ENCODE measurements around the gene TMEM121.
"Not testable (repeated sequence)": the region's sequence is repeated elsewhere in the genome, so short reads cannot be mapped to it uniquely, and the experiment has no call there.

The TMEM121 gene

DNA sequence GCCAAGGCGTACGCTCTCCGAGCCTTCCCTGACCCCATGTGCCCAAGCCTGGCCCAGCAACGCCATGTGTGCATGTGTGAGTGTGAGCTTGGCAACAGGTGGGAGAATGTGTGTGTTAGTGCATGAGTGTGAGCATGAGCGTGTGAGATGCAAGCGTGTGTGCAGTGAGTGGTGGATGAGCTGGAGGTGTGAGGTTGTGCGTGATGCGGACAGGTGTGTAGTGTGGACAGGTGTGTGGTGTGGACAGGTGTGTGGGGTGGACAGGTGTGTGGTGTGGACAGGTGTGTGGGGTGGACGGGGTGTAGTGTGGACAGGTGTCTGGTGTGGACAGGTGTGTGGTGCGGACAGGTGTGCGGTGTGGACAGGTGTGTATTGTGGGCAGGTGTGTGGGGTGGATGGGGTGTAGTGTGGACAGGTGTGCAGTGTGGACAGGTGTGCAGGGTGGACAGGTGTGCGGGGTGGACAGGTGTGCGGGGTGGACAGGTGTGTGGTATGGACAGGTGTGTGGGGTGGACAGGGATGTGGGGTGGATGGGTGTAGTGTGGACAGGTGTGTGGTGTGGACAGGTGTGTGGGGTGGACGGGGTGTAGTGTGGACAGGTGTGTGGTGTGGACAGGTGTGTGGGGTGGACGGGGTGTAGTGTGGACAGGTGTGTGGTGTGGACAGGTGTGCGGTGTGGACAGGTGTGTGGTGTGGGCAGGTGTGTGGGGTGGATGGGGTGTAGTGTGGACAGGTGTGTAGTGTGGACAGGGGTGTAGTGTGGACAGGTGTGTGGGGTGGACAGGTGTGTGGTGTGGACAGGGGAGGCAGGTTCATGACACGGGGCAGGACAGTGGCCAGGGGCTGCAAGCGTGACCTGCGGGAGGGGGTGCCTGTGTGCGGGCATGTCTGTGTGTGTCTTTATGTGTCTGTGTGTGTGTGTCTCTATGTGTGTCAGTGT is 41.1 kb downstream of the TMEM121 start:
- H3F3A ChIP-seq (ENCODE audit: insufficient read depth): peaks cover 40% of the 10 kb centered on the region
- H3K4me2 ChIP-seq (ENCODE audit: low read depth, low read length, poor library complexity, severe bottlenecking): peak overlapping the region; percentile 20
- not testable (repeated sequence) for H4K20me1 ChIP-seq (ENCODE audit: low read depth, low read length); H3K9me3 ChIP-seq (ENCODE audit: insufficient read depth, low read length); H3K4me3 ChIP-seq (ENCODE audit: insufficient read depth, low read length, poor library complexity, severe bottlenecking); H2AFZ ChIP-seq (ENCODE audit: low read depth, low read length, severe bottlenecking); H3K36me3 ChIP-seq (ENCODE audit: low read length); H3K27me3 ChIP-seq (ENCODE audit: low read length); H3K9me2 ChIP-seq (replicated peaks; ENCODE audit: insufficient read depth, low read length)
- peak overlapping the region; percentile 97 for H3K27ac ChIP-seq (ENCODE audit: low read depth, low read length)
- peaks cover 19% of the 10 kb centered on the region; the same call in 1 of the 2 replicates for H3K79me2 ChIP-seq (ENCODE audit: insufficient read depth, low read length)
- peak overlapping the region; percentile 54; the same call in 1 of the 2 replicates for H3K9ac ChIP-seq (ENCODE audit: low read length)

DNA sequence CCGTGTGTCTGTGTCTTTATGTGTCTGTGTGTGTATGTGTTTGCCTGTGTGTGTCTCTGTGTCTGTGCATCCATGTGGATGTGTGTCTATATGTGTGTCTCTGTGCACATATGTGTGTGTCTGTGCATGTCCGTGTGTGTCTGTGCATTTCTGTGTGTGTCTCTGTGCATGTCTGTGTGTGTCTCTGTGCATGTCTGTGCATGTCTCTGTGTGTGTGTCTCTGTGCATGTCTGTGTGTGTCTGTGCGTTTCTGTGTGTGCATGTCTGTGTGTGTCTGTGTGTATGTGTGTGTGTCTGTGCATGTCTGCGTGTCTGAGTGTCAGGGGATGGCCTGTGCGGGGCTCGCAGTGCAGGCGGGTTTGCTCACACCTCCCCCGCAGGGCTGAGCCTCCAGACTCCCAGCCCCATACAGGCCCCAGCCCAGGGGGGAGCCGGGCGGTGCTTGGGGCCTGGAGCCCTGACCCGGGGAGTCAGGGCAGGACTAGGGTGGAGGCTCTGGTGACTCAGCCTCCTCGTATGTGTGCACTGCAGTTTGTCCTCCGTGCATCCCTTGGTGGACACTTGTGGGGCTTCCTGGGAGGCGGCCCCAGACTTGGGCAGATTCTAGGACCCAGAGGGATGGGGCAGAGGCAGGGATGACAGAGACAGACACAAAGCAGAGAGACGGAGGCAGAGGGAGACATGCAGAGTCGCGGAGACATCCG is 41.9 kb downstream of the TMEM121 start:
- H3K79me2 ChIP-seq (ENCODE audit: insufficient read depth, low read length): peaks cover 17% of the 10 kb centered on the region
- not testable (repeated sequence) for H3K36me3 ChIP-seq (ENCODE audit: low read length); H3K4me3 ChIP-seq (ENCODE audit: insufficient read depth, low read length, poor library complexity, severe bottlenecking); H3K9me2 ChIP-seq (replicated peaks; ENCODE audit: insufficient read depth, low read length); H3K27me3 ChIP-seq (ENCODE audit: low read length); H4K20me1 ChIP-seq (ENCODE audit: low read depth, low read length); H2AFZ ChIP-seq (ENCODE audit: low read depth, low read length, severe bottlenecking); H3K9me3 ChIP-seq (ENCODE audit: insufficient read depth, low read length)
- H3K9ac ChIP-seq (ENCODE audit: low read length): peak overlapping the region; percentile 54
- peaks cover 43% of the 10 kb centered on the region for H3F3A ChIP-seq (ENCODE audit: insufficient read depth)
- peak overlapping the region; percentile 60 for H3K4me2 ChIP-seq (ENCODE audit: low read depth, low read length, poor library complexity, severe bottlenecking)
- peak overlapping the region; percentile 97 for H3K27ac ChIP-seq (ENCODE audit: low read depth, low read length)

DNA sequence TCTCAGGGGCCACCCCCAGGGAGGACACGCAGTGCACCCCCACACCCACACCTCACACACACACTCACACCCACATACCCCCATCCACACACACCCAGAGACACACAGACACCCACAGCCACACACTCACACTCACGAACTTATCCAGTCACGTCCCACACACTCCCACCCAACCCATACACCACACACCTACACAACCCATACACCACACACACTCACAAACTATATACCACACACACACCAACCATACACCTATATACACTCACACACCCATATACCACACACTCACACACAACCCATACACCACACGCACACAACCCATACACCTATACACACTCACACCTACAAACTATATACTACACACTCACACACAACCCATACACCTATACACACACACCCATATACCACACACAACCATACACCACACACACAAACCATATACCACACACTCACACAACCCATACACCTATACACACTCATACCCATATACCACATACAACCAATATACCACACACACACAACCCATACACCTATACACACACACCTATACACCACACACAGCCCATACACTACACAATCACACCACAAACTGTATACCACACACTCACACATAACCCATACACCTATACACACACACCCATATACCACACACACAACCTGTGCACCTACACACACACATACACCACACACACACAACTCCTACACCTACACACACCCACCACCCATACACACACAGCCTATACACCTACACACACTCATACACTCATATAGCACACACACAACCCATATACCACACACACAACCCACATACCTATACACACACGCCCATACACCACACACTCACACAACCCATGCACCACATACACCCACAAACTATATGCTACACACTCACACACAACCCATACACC is 42.7 kb downstream of the TMEM121 start:
- no peak overlapping the region for H3K4me3 ChIP-seq (ENCODE audit: insufficient read depth, low read length, poor library complexity, severe bottlenecking)
- H3K27me3 ChIP-seq (ENCODE audit: low read length): no peaks in the 10 kb centered on the region
- H4K20me1 ChIP-seq (ENCODE audit: low read depth, low read length): no peaks in the 10 kb centered on the region
- H3K9me2 ChIP-seq (replicated peaks; ENCODE audit: insufficient read depth, low read length): no peaks in the 10 kb centered on the region
- peak overlapping the region; percentile 54 for H3K9ac ChIP-seq (ENCODE audit: low read length)
- H3K4me2 ChIP-seq (ENCODE audit: low read depth, low read length, poor library complexity, severe bottlenecking): peak overlapping the region; percentile 60
- H3K79me2 ChIP-seq (ENCODE audit: insufficient read depth, low read length): peaks cover 14% of the 10 kb centered on the region
- H3K9me3 ChIP-seq (ENCODE audit: insufficient read depth, low read length): peaks cover 7% of the 10 kb centered on the region; the same call in 1 of the 2 replicates
- peak overlapping the region; percentile 97 for H3K27ac ChIP-seq (ENCODE audit: low read depth, low read length)
- peaks cover 45% of the 10 kb centered on the region for H3F3A ChIP-seq (ENCODE audit: insufficient read depth)
- H2AFZ ChIP-seq (ENCODE audit: low read depth, low read length, severe bottlenecking): no peak overlapping the region
- H3K36me3 ChIP-seq (ENCODE audit: low read length): no peaks in the 10 kb centered on the region
- TF ChIP-seq, protein P1, sequence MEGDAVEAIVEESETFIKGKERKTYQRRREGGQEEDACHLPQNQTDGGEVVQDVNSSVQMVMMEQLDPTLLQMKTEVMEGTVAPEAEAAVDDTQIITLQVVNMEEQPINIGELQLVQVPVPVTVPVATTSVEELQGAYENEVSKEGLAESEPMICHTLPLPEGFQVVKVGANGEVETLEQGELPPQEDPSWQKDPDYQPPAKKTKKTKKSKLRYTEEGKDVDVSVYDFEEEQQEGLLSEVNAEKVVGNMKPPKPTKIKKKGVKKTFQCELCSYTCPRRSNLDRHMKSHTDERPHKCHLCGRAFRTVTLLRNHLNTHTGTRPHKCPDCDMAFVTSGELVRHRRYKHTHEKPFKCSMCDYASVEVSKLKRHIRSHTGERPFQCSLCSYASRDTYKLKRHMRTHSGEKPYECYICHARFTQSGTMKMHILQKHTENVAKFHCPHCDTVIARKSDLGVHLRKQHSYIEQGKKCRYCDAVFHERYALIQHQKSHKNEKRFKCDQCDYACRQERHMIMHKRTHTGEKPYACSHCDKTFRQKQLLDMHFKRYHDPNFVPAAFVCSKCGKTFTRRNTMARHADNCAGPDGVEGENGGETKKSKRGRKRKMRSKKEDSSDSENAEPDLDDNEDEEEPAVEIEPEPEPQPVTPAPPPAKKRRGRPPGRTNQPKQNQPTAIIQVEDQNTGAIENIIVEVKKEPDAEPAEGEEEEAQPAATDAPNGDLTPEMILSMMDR (IDR thresholded peaks at IDR 0.05; ENCODE audit: insufficient read depth, low read length, poor library complexity, severe bottlenecking): no peak
- TF ChIP-seq EZH2phosphoT487 (conservative IDR thresholded peaks at IDR 0.05; ENCODE audit: low read length): no peak

DNA sequence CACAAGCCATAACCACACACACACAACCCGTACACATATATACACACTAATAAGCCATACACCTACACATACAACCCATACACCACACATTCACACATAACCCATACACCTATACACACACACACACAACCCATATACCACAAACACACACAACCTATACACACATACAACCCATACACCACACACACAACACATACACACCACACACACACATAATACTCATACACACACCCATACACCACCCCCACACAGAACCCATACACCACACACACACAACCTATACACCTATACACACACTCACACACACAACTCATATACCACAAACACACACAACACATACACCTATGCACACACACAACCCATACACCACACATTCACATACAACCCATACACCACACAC is 44.1 kb downstream of the TMEM121 start:
- H3F3A ChIP-seq (ENCODE audit: insufficient read depth): peaks cover 39% of the 10 kb centered on the region
- no peak overlapping the region for H2AFZ ChIP-seq (ENCODE audit: low read depth, low read length, severe bottlenecking)
- peaks cover 14% of the 10 kb centered on the region for H3K79me2 ChIP-seq (ENCODE audit: insufficient read depth, low read length)
- no peaks in the 10 kb centered on the region for H3K27me3 ChIP-seq (ENCODE audit: low read length)
- no peaks in the 10 kb centered on the region for H3K36me3 ChIP-seq (ENCODE audit: low read length)
- H3K9me3 ChIP-seq (ENCODE audit: insufficient read depth, low read length): peaks cover 7% of the 10 kb centered on the region; the same call in 1 of the 2 replicates
- peak overlapping the region; percentile 77 for H3K9ac ChIP-seq (ENCODE audit: low read length)
- peak overlapping the region; percentile 15 for H3K4me3 ChIP-seq (ENCODE audit: insufficient read depth, low read length, poor library complexity, severe bottlenecking)
- peak overlapping the region; percentile 97 for H3K27ac ChIP-seq (ENCODE audit: low read depth, low read length)
- TF ChIP-seq EZH2phosphoT487 (conservative IDR thresholded peaks at IDR 0.05; ENCODE audit: low read length): no peak
- H3K9me2 ChIP-seq (replicated peaks; ENCODE audit: insufficient read depth, low read length): no peaks in the 10 kb centered on the region
- no peaks in the 10 kb centered on the region for H4K20me1 ChIP-seq (ENCODE audit: low read depth, low read length)
- peak overlapping the region; percentile 60 for H3K4me2 ChIP-seq (ENCODE audit: low read depth, low read length, poor library complexity, severe bottlenecking)

DNA sequence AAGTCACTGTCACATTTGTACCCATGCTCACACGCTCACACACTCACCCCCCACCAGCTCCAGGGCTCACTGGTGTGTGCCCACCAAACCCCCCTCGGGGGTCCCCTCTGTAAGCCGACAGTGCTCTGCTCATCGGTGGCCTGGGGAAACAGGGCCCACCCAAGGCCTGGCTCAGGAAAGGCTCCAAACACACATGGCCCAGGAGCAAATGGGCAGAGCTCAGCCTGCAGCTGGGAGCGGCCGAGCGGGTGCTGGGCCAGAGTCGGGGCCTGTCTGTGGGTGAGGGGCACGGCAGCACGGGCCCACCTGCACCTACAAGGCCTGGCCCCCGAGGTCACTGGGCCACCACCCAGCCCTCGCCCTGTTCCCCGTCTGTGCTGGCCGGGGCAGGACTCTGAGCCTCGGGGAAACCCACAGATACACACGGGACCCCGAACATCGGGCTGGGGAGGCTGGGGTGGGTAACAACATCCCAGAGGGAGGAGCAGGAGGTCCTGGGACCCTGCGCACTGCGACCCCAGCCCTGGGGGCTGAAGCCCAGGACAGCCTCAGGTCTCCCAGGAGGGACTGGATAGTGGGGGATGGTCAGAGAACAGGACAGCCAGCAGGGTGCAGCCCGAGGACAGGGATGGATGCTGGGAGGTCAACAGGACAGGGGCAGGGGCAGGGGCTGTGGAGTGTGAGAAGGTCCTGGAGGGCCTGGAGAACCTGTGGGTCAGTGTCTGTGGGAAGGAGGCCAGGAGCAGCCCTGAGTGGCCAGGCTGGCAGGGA is 45.0 kb downstream of the TMEM121 start:
- H3K27ac ChIP-seq (ENCODE audit: low read depth, low read length): peak overlapping the region; percentile 97
- H3K36me3 ChIP-seq (ENCODE audit: low read length); H3K9me3 ChIP-seq (ENCODE audit: insufficient read depth, low read length); H3K27me3 ChIP-seq (ENCODE audit: low read length); H4K20me1 ChIP-seq (ENCODE audit: low read depth, low read length); H3K9me2 ChIP-seq (replicated peaks; ENCODE audit: insufficient read depth, low read length); H2AFZ ChIP-seq (ENCODE audit: low read depth, low read length, severe bottlenecking): not testable (repeated sequence)
- peaks cover 14% of the 10 kb centered on the region for H3K79me2 ChIP-seq (ENCODE audit: insufficient read depth, low read length)
- peaks cover 41% of the 10 kb centered on the region for H3F3A ChIP-seq (ENCODE audit: insufficient read depth)
- H3K9ac ChIP-seq (ENCODE audit: low read length): peak overlapping the region; percentile 77
- peak overlapping the region; percentile 15 for H3K4me3 ChIP-seq (ENCODE audit: insufficient read depth, low read length, poor library complexity, severe bottlenecking)
- peak overlapping the region; percentile 60 for H3K4me2 ChIP-seq (ENCODE audit: low read depth, low read length, poor library complexity, severe bottlenecking)

DNA sequence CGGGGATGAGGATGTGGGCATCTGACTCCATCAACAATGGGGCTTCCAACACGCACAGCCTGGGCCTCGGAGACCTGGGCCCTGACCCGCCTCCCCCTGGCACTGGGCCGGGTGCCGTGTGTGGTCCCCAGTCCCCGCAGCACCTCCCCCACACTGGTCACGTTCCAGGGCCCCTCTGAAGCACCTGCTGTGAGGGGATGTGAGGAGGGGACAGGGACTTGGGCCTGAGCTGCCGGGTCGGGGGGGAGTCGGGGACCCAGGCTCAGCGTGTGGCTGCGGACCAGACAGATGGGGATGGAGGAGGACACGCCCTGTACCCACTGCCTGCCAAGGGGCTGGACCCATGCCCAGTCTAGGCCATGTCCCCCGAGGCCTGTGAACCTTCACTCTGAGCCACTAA is 45.7 kb downstream of the TMEM121 start:
- H2AFZ ChIP-seq (ENCODE audit: low read depth, low read length, severe bottlenecking); H4K20me1 ChIP-seq (ENCODE audit: low read depth, low read length); H3K4me2 ChIP-seq (ENCODE audit: low read depth, low read length, poor library complexity, severe bottlenecking); H3K36me3 ChIP-seq (ENCODE audit: low read length); H3K27me3 ChIP-seq (ENCODE audit: low read length); H3K4me3 ChIP-seq (ENCODE audit: insufficient read depth, low read length, poor library complexity, severe bottlenecking); H3K9me2 ChIP-seq (replicated peaks; ENCODE audit: insufficient read depth, low read length); H3K9me3 ChIP-seq (ENCODE audit: insufficient read depth, low read length): not testable (repeated sequence)
- peak overlapping the region; percentile 97 for H3K27ac ChIP-seq (ENCODE audit: low read depth, low read length)
- peaks cover 48% of the 10 kb centered on the region for H3F3A ChIP-seq (ENCODE audit: insufficient read depth)
- peak overlapping the region; percentile 77 for H3K9ac ChIP-seq (ENCODE audit: low read length)
- H3K79me2 ChIP-seq (ENCODE audit: insufficient read depth, low read length): peaks cover 14% of the 10 kb centered on the region
